Bone marrow (tissue), 2 donors: ENCODE results near the gene DENND6B.
A peak's percentile ranks its signal among the peaks of the same experiment; 100 is the strongest.
"Not testable (repeated sequence)": the region's sequence is repeated elsewhere in the genome, so short reads cannot be mapped to it uniquely, and the experiment has no call there.

Experiments used
- DNase-seq, 2 donors: peaks; one replicate each; lab custom pipeline; 2025; lab: John Stamatoyannopoulos, UW

The DENND6B gene

DNA sequence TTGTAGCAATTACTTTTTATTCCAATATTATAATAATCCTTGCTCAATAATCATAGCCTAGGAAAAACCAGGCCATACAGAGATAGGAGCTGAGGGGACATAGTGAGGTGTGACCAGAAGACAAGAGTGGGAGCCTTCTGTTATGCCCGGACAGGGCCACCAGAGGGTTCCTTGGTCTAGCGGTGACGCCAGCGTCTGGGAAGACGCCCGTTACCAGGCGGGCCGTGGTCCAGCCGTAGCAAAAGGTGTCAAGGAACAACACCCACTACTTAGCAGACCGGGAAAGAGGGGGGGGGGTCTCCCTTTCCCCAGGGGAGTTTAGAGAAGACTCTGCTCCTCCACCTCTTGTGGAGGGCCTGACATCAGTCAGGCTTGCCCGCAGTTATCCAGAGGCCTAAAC is 53.5 kb downstream of the DENND6B start:
- not testable (repeated sequence) for DNase-seq

GRCh38 chr22:50272044-50272802 is 54.6 kb downstream of the DENND6B start:
- no peak for DNase-seq

GRCh38 chr22:50271519-50271970 is 55.3 kb downstream of the DENND6B start:
- peak; percentile 21 to 27 for DNase-seq

GRCh38 chr22:50270666-50271394 is 56.0 kb downstream of the DENND6B start:
- DNase-seq: peak; percentile 18 to 25

- DNase-seq: no peak
These were observed 56.7 kb downstream of the DENND6B start, which contains the start of gene MAPK11 for GRCh38 chr22:50269970-50270665. Gene MAPK11 (minus strand): TSS chr22:50270380. CDS start chr22:50270292, 88 bp downstream.

DNA sequence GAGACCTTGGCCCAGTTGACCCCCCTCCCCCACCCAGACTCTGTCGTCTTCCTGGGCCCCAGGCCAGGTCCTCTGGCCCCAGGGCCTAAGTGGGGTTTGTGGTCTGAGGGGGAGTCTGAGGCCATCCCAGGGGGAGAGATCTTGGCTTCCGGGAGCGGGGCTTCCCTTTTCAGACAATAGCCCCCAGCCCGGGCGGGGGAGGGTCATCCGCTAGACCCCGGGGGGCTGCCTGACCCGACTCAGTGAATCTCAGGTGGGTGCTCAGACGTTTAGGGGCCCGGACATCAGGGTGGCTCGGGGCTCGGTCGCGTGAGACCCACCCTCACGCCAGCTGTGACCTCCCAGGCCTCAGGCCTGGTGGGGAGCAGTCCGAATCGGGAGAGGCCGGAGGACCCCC is 57.2 kb downstream of the DENND6B start:
- DNase-seq: no peak

GRCh38 chr22:50268655-50269113 is 58.1 kb downstream of the DENND6B start:
- DNase-seq: no peak

DNA sequence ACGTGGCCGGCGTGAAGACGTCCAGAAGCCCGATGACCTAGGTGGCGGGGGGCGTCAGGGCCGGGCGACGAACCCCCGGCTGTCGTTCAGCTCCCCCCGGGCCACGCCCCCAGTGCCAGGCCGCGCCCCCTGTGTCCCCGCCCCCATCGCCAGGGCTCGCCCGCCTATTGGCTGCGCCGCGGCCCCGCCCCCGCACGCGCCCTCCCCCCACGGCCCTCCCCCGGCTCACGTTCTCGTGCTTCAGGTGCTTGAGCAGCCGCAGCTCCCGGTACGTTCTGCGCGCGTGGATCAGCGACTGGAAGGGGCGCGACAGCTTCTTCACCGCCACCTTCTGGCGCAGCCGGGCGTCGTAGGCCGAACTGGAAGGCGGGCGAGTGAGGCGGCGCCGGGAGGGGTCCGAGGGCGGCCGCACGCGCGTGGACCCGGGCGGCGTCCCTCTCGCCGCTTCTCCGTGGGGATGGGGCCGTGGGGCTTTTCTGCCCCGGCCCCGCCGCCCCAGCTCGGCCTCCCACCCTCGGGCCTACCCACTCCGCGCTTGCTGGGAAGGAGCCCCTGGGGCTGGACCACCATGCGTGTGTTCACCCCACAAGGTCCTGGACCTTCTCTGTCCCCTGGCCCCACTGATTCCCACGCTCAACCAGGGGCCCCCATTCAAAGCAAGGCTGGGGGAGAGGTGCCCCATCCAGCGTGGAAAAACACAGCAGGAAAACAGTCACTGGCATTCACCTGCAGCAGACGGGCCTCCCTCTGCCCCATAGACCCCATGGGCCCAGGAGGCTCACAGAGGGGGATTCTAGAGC is 59.0 kb downstream of the DENND6B start:
- DNase-seq: no peak

DNA sequence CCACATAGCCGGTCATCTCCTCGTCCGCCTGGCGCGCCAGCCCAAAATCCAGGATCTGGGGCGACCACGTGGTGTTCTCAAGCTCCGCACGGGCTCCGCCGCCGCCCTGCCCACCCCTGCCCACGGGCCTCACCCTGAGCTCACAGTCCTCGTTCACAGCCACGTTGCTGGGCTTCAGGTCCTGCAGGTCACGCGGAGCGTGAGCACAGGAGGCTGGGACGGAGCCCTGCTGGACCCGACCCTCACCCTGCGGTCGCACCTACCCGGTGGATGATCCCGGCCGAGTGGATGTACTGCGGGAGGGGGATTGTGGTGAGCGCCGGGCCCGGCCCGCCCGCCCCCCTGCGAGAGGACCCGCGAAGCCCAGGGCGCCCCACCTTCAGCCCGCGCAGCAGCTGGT is 59.8 kb downstream of the DENND6B start:
- DNase-seq: no peak

DNA sequence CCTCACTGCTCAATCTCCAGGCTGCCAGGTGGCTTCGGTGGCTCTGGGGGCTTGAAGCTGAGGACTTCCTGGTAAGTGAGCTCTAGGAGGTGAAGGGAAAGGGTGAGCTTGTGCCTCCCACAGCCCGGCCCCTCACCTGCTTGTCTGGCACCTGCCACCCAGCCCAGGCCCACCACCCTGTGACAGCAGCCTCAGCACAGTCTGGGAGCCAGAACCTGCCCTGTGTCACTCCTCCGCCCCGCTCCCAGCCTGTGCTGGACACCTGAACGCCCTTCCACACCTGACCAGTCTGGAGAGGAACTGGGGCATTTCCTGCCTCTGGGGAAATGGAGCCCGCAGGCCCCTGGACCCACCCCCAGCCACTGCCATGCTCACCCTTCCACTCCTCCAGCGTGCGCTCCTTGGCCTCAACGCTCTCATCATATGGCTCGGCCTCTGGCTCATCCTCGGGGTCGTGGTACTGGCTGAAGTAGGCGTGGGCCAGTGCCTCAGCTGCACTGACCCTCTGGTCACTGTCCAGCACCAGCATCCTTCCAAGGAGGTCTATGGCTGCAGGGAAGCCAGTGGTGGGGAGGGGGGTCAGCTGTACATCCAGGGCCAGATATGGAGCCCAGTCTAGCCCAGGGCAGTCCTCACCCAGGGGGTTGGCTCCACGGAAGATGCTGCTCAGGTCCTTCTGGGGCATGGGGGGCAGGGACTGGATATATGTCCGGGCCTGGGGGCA is 61.7 kb downstream of the DENND6B start:
- DNase-seq: no peak

- no peak for DNase-seq
These were observed 62.6 kb downstream of the DENND6B start for GRCh38 chr22:50264104-50264745.

GRCh38 chr22:50262973-50263617 is 63.7 kb downstream of the DENND6B start:
- no peak for DNase-seq

GRCh38 chr22:50262460-50262911 is 64.3 kb downstream of the DENND6B start:
- DNase-seq: no peak

GRCh38 chr22:50261615-50262459 is 65.0 kb downstream of the DENND6B start, which contains the start of gene MAPK12:
Gene MAPK12 (minus strand): TSS chr22:50261683. CDS start chr22:50261509, 174 bp downstream.
- DNase-seq: no peak

- DNase-seq: no peak
These were observed 65.8 kb downstream of the DENND6B start for GRCh38 chr22:50260801-50261614.

- no peak for DNase-seq
These were observed 66.4 kb downstream of the DENND6B start for GRCh38 chr22:50260434-50260800.

DNA sequence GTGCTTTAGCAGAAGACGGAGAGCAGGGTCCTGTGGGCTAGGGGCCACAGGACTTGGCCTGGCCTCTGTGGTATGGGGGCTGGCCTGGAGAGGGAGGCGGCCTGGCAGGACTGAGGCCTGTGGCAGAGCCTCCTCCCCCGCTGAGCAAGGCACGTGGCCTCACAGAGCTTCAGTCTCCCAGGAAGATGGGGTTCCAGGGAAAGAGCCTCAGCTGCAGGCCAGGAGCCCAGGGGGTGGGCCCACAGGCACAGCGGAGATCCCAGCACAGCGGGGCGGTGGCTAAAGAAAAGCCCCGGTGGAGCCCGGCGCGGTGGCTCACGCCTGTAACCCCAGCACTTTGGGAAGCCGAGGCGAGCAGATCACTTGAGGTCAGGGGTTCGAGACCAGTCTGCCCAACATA is 67.5 kb downstream of the DENND6B start:
- no peak for DNase-seq
